CD4-positive, alpha-beta T cell treated with Interleukin-15 for 4 hours (primary cell): ENCODE results near the gene ZFAND3.

Experiments used
- DNase-seq: peaks from one replicate; pipeline ENCODE4 v3.0.0-alpha.2; 2020; ENCODE audit warnings: low spot score

Gene ZFAND3

GRCh38 chr6:37798436-37799262 lies 20.9 kb upstream of the ZFAND3 start:
- DNase-seq: no peak

- DNase-seq: no peak
Observed at GRCh38 chr6:37799263-37799644, 20.3 kb upstream of the ZFAND3 start.

- no peak for DNase-seq
Observed at GRCh38 chr6:37800703-37801604, 18.6 kb upstream of the ZFAND3 start.

GRCh38 chr6:37801605-37801940 lies 18.0 kb upstream of the ZFAND3 start:
- no peak for DNase-seq

- no peak for DNase-seq
Observed at GRCh38 chr6:37802810-37803209, 16.7 kb upstream of the ZFAND3 start.

GRCh38 chr6:37804586-37804985 lies 14.9 kb upstream of the ZFAND3 start:
- no peak for DNase-seq

GRCh38 chr6:37806213-37806612 lies 13.3 kb upstream of the ZFAND3 start:
- no peak for DNase-seq

- DNase-seq: no peak
Observed at GRCh38 chr6:37807656-37808055, 11.9 kb upstream of the ZFAND3 start.

- no peak for DNase-seq
Observed at GRCh38 chr6:37809197-37809543, 10.4 kb upstream of the ZFAND3 start.

GRCh38 chr6:37812841-37813240 lies 6.7 kb upstream of the ZFAND3 start:
- no peak for DNase-seq

- DNase-seq: no peak
Observed at GRCh38 chr6:37814374-37814773, 5.2 kb upstream of the ZFAND3 start.

GRCh38 chr6:37816599-37817375 lies 2.7 kb upstream of the ZFAND3 start:
- DNase-seq: no peak

- DNase-seq: peak; percentile 96
Observed at GRCh38 chr6:37818536-37819176, 871 bp upstream of the ZFAND3 start.

GRCh38 chr6:37819802-37820717 lies 533 bp downstream of the ZFAND3 start:
- DNase-seq: peak; percentile 39

- DNase-seq: peak; percentile 11
Observed at GRCh38 chr6:37820718-37821079, 1.2 kb downstream of the ZFAND3 start.

GRCh38 chr6:37821446-37821845 lies 1.9 kb downstream of the ZFAND3 start:
- no peak for DNase-seq

GRCh38 chr6:37822851-37823682 lies 3.5 kb downstream of the ZFAND3 start:
- peak; percentile 9 for DNase-seq

GRCh38 chr6:37824170-37824569 lies 4.6 kb downstream of the ZFAND3 start:
- DNase-seq: no peak

GRCh38 chr6:37826188-37826587 lies 6.7 kb downstream of the ZFAND3 start:
- DNase-seq: no peak

GRCh38 chr6:37826993-37827392 lies 7.5 kb downstream of the ZFAND3 start:
- DNase-seq: no peak
